Chondrocyte (in vitro differentiated cells): Measurements from ENCODE around the gene CASTOR1. TPM values are rescaled to one million over a fixed set of nuclear protein-coding genes. Genes with fewer than 3 reads are reported as not detected.
A peak's percentile ranks its signal among the peaks of the same experiment; 100 is the strongest.

ENCODE experiments used
- DNase-seq: peaks from one replicate; pipeline ENCODE4 v3.0.0; 2021; ENCODE audit warnings: mixed read lengths, low spot score
- H3K27ac Mint-ChIP-seq: one replicate; pipeline ENCODE4 v1.8.0; 2021; ENCODE audit warnings: mild to moderate bottlenecking, moderate library complexity, mixed read lengths; ENCODE audit not compliant: unreplicated experiment
- H3K27me3 Mint-ChIP-seq: 2 replicates; pipeline ENCODE4 v1.8.0; 2021; ENCODE audit warnings: low read depth, mixed read lengths
- H3K36me3 Mint-ChIP-seq: 2 replicates; pipeline ENCODE4 v1.8.0; 2021; ENCODE audit warnings: low read depth, mixed read lengths
- H3K4me1 Mint-ChIP-seq: 2 replicates; pipeline ENCODE4 v1.8.0; 2021; ENCODE audit warnings: low read depth, mild to moderate bottlenecking, mixed read lengths
- H3K4me3 Mint-ChIP-seq: one replicate; pipeline ENCODE4 v1.8.0; 2021; ENCODE audit warnings: mild to moderate bottlenecking, moderate library complexity, mixed read lengths; ENCODE audit not compliant: unreplicated experiment
- H3K9me3 Mint-ChIP-seq: 2 replicates; pipeline ENCODE4 v1.8.0; 2021; ENCODE audit warnings: low read depth, mixed read lengths
- total RNA-seq: library from RNA; stranded (reverse); gene quantifications from 3 replicates; pipeline ENCODE4 v1.2.1, GENCODE V29; 2021
- TF ChIP-seq, protein P1 (sequence below): fragments of 200-600 bp; sonication (generic); IDR thresholded peaks from 2 replicates; pipeline ENCODE4 v1.5.0; 2021; ENCODE audit warnings: antibody characterized with exemption, mild to moderate bottlenecking, moderate library complexity

CASTOR1 gene
- total RNA-seq, 1 donor from 2014 or later: 12.1 TPM

DNA sequence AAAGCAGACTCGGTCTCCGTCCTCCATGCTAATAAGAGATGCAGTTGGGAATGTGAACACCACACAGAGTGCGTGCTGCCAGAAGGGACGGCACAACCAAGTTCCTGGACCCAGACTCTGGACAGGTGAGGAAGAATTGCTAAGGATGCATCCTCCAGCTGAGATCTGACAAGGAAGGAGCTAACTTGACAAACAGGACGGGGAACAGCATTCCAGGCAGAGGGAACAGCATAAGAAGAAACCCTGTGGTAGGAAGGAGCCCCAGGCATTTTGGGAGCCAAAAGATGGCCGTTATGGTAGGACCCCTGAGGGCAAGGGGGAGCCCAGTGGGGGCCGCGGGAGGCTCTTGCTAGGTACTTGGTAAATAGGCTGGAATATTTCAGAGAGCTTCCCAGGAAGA, 28.6 kb downstream of the CASTOR1 start:
- no peaks in the 10 kb centered on the region for H3K36me3 Mint-ChIP-seq
- DNase-seq: no peak
- H3K9me3 Mint-ChIP-seq: no peaks in the 10 kb centered on the region
- no peak overlapping the region for H3K4me3 Mint-ChIP-seq
- peaks cover 10% of the 10 kb centered on the region for H3K4me1 Mint-ChIP-seq
- TF ChIP-seq, protein P1, sequence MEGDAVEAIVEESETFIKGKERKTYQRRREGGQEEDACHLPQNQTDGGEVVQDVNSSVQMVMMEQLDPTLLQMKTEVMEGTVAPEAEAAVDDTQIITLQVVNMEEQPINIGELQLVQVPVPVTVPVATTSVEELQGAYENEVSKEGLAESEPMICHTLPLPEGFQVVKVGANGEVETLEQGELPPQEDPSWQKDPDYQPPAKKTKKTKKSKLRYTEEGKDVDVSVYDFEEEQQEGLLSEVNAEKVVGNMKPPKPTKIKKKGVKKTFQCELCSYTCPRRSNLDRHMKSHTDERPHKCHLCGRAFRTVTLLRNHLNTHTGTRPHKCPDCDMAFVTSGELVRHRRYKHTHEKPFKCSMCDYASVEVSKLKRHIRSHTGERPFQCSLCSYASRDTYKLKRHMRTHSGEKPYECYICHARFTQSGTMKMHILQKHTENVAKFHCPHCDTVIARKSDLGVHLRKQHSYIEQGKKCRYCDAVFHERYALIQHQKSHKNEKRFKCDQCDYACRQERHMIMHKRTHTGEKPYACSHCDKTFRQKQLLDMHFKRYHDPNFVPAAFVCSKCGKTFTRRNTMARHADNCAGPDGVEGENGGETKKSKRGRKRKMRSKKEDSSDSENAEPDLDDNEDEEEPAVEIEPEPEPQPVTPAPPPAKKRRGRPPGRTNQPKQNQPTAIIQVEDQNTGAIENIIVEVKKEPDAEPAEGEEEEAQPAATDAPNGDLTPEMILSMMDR: no peak
- no peak overlapping the region for H3K27ac Mint-ChIP-seq
- H3K27me3 Mint-ChIP-seq: no peaks in the 10 kb centered on the region

DNA sequence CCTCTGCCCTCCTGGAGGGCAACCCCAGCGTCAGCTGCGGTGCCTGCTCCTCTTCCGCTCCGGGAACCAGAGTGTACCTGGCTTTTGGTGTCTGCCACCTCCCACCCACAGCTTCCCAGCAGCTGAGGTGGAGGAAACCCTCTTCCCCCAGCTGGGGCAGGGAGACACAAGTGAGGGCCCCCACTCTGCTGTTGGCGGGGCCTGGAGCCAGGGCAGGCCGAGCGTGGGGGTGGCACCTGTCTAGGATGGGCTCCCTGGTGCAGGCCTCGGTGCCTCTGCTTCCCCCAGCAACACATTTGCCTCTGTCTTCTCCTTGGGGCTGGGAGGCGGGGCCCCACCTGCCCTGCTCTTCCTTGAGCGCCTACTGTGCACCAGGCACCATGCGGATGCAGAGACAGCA, 29.0 kb downstream of the CASTOR1 start:
- no peak overlapping the region for H3K4me3 Mint-ChIP-seq
- TF ChIP-seq, protein P1: no peak
- H3K4me1 Mint-ChIP-seq: peaks cover 10% of the 10 kb centered on the region
- no peak overlapping the region for H3K27ac Mint-ChIP-seq
- no peak for DNase-seq
- H3K27me3 Mint-ChIP-seq: no peaks in the 10 kb centered on the region
- H3K9me3 Mint-ChIP-seq: no peaks in the 10 kb centered on the region
- no peaks in the 10 kb centered on the region for H3K36me3 Mint-ChIP-seq

DNA sequence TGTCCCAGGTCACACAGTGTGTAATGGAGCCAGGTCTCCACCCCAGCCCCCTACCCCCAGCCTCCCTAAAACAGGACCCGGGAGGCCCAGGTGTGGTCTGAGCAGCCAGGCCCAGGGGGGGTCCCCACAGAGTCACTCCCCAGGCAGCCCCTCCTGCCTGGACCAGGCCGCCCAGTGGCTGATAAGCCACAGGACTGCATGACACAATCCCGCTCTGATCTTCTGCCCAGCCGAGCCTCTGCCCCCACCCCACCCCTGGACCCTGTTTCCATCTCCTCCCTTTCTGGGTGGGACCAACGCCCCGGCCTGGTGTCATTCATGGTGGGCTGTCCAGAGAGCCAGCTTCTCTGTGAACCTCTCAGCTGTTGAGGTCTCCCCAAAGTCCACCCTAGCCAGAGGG, 35.0 kb downstream of the CASTOR1 start:
- Mint-ChIP-seq H3K4me1 (peaks cover 44% of the 10 kb centered on the region), H3K27ac (no peak overlapping the region), H3K27me3 (no peaks in the 10 kb centered on the region), H3K9me3 (no peaks in the 10 kb centered on the region), H3K4me3 (no peak overlapping the region), H3K36me3 (no peaks in the 10 kb centered on the region)
- TF ChIP-seq, protein P1: no peak
- no peak for DNase-seq

GRCh38 chr22:30253205-30253852, 36.0 kb downstream of the CASTOR1 start:
- no peaks in the 10 kb centered on the region for H3K27me3 Mint-ChIP-seq
- H3K4me3 Mint-ChIP-seq: peak overlapping the region; percentile 28
- no peak for DNase-seq
- no peaks in the 10 kb centered on the region for H3K9me3 Mint-ChIP-seq
- H3K36me3 Mint-ChIP-seq: no peaks in the 10 kb centered on the region
- H3K4me1 Mint-ChIP-seq: peaks cover 49% of the 10 kb centered on the region
- TF ChIP-seq, protein P1: peak; percentile 33
- peak overlapping the region; percentile 91 for H3K27ac Mint-ChIP-seq

GRCh38 chr22:30252411-30253204, 36.7 kb downstream of the CASTOR1 start:
- peaks cover 55% of the 10 kb centered on the region for H3K4me1 Mint-ChIP-seq
- no peaks in the 10 kb centered on the region for H3K27me3 Mint-ChIP-seq
- H3K9me3 Mint-ChIP-seq: no peaks in the 10 kb centered on the region
- no peak for DNase-seq
- H3K27ac Mint-ChIP-seq: peak overlapping the region; percentile 91
- no peaks in the 10 kb centered on the region for H3K36me3 Mint-ChIP-seq
- TF ChIP-seq, protein P1: no peak
- peak overlapping the region; percentile 28 for H3K4me3 Mint-ChIP-seq
